Measurements from ENCODE around the gene LRRC4C. TPM values are rescaled to one million over a fixed set of nuclear protein-coding genes. Genes with fewer than 3 reads are reported as not detected.

Gene LRRC4C
- total RNA-seq, 1 experiment from 2014 or later = 0.13 TPM

DNA sequence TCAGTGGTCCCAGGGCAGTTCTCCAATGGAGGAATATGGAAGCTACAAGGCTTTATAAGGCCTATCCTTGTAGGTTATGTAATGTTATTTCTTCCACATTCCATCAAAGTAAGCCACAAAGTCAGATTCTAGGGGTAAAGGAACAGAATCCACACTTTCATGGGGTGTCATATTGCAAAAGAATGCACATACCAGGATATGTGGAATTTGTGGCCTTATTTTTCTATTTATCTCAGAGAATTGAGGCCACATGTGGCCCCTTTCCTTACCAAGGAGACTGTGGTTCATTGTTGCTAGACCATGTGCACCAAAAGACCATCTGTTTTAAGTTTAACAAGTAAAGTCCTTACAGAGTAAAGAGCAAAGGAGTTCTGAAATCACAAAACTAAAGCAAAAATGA lies 12.9 kb downstream of the LRRC4C start:
- Histone ChIP-seq H3K9ac (ENCODE audit: extremely low read depth, insufficient read length, low read length) (no peak overlapping the region), H3K4me2 (ENCODE audit: insufficient read depth, insufficient read length, low read length) (no peak overlapping the region), H2BK12ac (ENCODE audit: insufficient read length, low read depth, low read length) (no peak overlapping the region), H3K27me3 (ENCODE audit: insufficient read depth, low read length) (no peaks in the 10 kb centered on the region), H3K23ac (ENCODE audit: insufficient read length, low read depth, low read length) (no peak overlapping the region), H2AK5ac (ENCODE audit: insufficient read length, low read length) (no peak overlapping the region), H4K20me1 (ENCODE audit: control insufficient read depth, insufficient read depth, insufficient read length) (no peaks in the 10 kb centered on the region), H3K23me2 (ENCODE audit: insufficient read length, low read depth, low read length, poor library complexity, severe bottlenecking) (no peaks in the 10 kb centered on the region), H4K91ac (ENCODE audit: insufficient read length, low read depth, low read length) (no peak overlapping the region), H2AFZ (ENCODE audit: low read length) (no peak overlapping the region), H3K14ac (ENCODE audit: insufficient read depth, low read length) (no peak overlapping the region), H3T11ph (ENCODE audit: low read length) (no peak overlapping the region), H3K79me1 (ENCODE audit: insufficient read depth, low read depth, low read length, poor library complexity, severe bottlenecking) (no peaks in the 10 kb centered on the region), H2BK120ac (ENCODE audit: low read depth, low read length, poor library complexity, severe bottlenecking) (no peak overlapping the region), H3K56ac (ENCODE audit: insufficient read length, low read depth, low read length) (no peak overlapping the region), H2BK5ac (ENCODE audit: insufficient read length, low read length) (no peak overlapping the region), H2BK15ac (ENCODE audit: low read depth, low read length) (no peak overlapping the region), H2BK20ac (ENCODE audit: low read depth, low read length, poor library complexity, severe bottlenecking) (no peak overlapping the region), H3K4ac (ENCODE audit: low read depth, low read length) (no peak overlapping the region), H3K18ac (ENCODE audit: insufficient read length, low read depth, low read length) (no peak overlapping the region), H4K5ac (ENCODE audit: insufficient read length, low read depth, low read length) (no peak overlapping the region), H4K8ac (replicated peaks; ENCODE audit: insufficient read length, low read depth, low read length) (no peak overlapping the region), H3K79me2 (ENCODE audit: insufficient read depth, low read length) (no peaks in the 10 kb centered on the region), H3K4me1 (ENCODE audit: insufficient read depth, low read length) (no peaks in the 10 kb centered on the region), H3K27ac (ENCODE audit: insufficient read length, low read depth, low read length) (no peak overlapping the region), H3K9me3 (ENCODE audit: control insufficient read depth, low read depth, low read length) (no peaks in the 10 kb centered on the region)
- TF ChIP-seq, protein P1, sequence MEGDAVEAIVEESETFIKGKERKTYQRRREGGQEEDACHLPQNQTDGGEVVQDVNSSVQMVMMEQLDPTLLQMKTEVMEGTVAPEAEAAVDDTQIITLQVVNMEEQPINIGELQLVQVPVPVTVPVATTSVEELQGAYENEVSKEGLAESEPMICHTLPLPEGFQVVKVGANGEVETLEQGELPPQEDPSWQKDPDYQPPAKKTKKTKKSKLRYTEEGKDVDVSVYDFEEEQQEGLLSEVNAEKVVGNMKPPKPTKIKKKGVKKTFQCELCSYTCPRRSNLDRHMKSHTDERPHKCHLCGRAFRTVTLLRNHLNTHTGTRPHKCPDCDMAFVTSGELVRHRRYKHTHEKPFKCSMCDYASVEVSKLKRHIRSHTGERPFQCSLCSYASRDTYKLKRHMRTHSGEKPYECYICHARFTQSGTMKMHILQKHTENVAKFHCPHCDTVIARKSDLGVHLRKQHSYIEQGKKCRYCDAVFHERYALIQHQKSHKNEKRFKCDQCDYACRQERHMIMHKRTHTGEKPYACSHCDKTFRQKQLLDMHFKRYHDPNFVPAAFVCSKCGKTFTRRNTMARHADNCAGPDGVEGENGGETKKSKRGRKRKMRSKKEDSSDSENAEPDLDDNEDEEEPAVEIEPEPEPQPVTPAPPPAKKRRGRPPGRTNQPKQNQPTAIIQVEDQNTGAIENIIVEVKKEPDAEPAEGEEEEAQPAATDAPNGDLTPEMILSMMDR (conservative IDR thresholded peaks at IDR 0.05) = no peak
- H3K4me3 Mint-ChIP-seq = no peak overlapping the region
- H3K4me1 Mint-ChIP-seq = peaks cover 10 to 11% of the 10 kb centered on the region in 2 experiments
- H3K9me3 Mint-ChIP-seq = no peaks in the 10 kb centered on the region; a peak in 1 of 5 replicates
- H3K27ac Mint-ChIP-seq = no peak overlapping the region; a peak in 1 of 7 replicates
- no peak for DNase-seq
- H3K27me3 Mint-ChIP-seq (ENCODE audit: low read depth) = no peaks in the 10 kb centered on the region
- no peaks in the 10 kb centered on the region for H3K36me3 Mint-ChIP-seq (ENCODE audit: insufficient read depth in 1 of 3, low read depth in 3 of 3)

All from H9 (cell line).